ENCODE results near the gene FYN. TPM values are rescaled to one million over a fixed set of nuclear protein-coding genes. Genes with fewer than 3 reads are reported as not detected.

Gene FYN
- total and polyA plus RNA-seq, 2 of the 13 experiments (the other 11 are each of a cell fraction or from before 2014, with no cell fraction given), result 15.5 to 24.6 TPM

DNA sequence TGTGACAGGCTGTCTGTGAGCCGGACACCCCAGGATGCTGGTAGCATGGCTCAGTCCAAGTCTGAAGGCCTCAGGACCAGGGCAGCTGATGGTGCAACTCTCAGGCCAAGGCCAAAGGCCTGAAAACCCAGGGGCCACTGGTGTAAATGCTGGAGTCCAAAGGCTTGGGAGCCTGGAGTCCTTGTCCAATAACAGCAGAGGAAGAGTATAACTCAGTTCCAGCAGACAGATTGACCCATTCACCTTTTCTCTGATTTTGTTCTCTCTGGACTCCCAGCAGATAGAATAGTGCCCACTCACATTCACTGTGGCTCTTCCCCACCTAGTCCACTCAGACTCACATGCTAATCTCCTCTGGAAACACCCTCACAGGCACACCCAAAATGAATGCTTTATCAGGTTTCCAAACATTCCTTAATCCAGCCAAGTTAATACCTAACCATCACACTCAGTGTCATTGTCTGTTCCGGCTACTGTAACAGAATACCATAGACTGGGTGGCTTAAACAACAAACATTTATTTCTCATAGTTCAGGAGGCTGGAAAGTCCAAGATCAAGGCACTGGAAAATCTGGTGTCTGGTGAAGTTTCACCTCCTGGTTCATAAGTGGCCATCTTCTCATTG is 262.6 kb downstream of the FYN start (continued):
- TF ChIP-seq ZNF576 (CRISPR knock-in tag; IDR thresholded peaks at IDR 0.05) (no peak), FOXK2 (IDR thresholded peaks at IDR 0.05) (no peak), ZBTB25 (CRISPR knock-in tag; IDR thresholded peaks at IDR 0.05) (peak; percentile 67), ZNF619 (CRISPR knock-in tag; IDR thresholded peaks at IDR 0.05) (peak; percentile 77; the same call in 1 of the 2 replicates), ETV6 (CRISPR knock-in tag; conservative IDR thresholded peaks at IDR 0.05) (no peak), ZHX2 (IDR thresholded peaks at IDR 0.05; ENCODE audit: low read depth) (no peak), ZHX2 (CRISPR knock-in tag; IDR thresholded peaks at IDR 0.05; ENCODE audit: borderline replicate concordance) (no peak), REST (IDR thresholded peaks at IDR 0.05; ENCODE audit: borderline replicate concordance in 1 of 2, low read depth in 1 of 2, low read length in 2 of 2) (peak in 1 of 2 experiments; percentile 49; a peak in 1 of 4 replicates), THAP11 (CRISPR knock-in tag; IDR thresholded peaks at IDR 0.05) (0 out of 2 replicates have a peak, but pooled peaks have one; percentile 58), TEAD3 (CRISPR knock-in tag; optimal IDR thresholded peaks at IDR 0.05; ENCODE audit: borderline replicate concordance) (peak; percentile 17), TOPORS (CRISPR knock-in tag; IDR thresholded peaks at IDR 0.05) (0 out of 2 replicates have a peak, but pooled peaks have one; percentile 49), RARA (CRISPR knock-in tag; IDR thresholded peaks at IDR 0.05) (peak; percentile 95), ZNF770 (CRISPR knock-in tag; IDR thresholded peaks at IDR 0.05) (peak; percentile 69)
- TF ChIP-seq, protein P1, sequence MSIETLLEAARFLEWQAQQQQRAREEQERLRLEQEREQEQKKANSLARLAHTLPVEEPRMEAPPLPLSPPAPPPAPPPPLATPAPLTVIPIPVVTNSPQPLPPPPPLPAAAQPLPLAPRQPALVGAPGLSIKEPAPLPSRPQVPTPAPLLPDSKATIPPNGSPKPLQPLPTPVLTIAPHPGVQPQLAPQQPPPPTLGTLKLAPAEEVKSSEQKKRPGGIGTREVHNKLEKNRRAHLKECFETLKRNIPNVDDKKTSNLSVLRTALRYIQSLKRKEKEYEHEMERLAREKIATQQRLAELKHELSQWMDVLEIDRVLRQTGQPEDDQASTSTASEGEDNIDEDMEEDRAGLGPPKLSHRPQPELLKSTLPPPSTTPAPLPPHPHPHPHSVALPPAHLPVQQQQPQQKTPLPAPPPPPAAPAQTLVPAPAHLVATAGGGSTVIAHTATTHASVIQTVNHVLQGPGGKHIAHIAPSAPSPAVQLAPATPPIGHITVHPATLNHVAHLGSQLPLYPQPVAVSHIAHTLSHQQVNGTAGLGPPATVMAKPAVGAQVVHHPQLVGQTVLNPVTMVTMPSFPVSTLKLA (IDR thresholded peaks at IDR 0.05), result no peak

Data from HepG2 (cell line).